ENCODE results near the gene ARMH4.

Gene ARMH4

GRCh38 chr14:58150243-58150805 lies 1.7 kb downstream of the ARMH4 start:
- Histone ChIP-seq H3K9me3 (ENCODE audit: severe bottlenecking) (no peaks in the 10 kb centered on the region), H3K36me3 (no peaks in the 10 kb centered on the region), H3K27ac (no peak overlapping the region), H3K27me3 (ENCODE audit: insufficient read depth, low read depth, severe bottlenecking) (peaks cover 11% of the 10 kb centered on the region), H3K4me3 (ENCODE audit: low read depth, low read length) (no peak overlapping the region)
- TF ChIP-seq, protein P1, sequence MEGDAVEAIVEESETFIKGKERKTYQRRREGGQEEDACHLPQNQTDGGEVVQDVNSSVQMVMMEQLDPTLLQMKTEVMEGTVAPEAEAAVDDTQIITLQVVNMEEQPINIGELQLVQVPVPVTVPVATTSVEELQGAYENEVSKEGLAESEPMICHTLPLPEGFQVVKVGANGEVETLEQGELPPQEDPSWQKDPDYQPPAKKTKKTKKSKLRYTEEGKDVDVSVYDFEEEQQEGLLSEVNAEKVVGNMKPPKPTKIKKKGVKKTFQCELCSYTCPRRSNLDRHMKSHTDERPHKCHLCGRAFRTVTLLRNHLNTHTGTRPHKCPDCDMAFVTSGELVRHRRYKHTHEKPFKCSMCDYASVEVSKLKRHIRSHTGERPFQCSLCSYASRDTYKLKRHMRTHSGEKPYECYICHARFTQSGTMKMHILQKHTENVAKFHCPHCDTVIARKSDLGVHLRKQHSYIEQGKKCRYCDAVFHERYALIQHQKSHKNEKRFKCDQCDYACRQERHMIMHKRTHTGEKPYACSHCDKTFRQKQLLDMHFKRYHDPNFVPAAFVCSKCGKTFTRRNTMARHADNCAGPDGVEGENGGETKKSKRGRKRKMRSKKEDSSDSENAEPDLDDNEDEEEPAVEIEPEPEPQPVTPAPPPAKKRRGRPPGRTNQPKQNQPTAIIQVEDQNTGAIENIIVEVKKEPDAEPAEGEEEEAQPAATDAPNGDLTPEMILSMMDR (IDR thresholded peaks at IDR 0.05; ENCODE audit: low read depth, low read length) = no peak
- DNase-seq = no peak

DNA sequence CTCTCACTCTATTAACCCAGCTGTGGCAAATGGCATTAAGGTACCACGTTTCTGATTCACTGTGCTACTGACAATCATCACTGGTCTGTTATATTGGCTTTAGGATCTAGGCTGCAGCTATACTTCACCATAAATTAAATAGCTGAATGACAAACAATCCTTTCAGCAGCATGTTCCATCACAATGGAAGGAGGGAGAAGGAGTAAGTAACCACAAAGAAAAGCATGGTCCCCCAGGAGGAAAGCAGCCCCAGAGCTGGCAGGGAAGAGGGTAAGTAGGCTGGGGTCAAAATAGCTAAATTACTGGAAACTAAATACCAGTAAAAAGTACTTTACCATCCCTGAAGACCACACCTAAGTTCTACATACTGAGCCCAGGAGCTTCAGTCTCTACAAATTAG lies 2.8 kb downstream of the ARMH4 start:
- DNase-seq = no peak
- Histone ChIP-seq H3K27ac (no peak overlapping the region), H3K27me3 (ENCODE audit: insufficient read depth, low read depth, severe bottlenecking) (peaks cover 11% of the 10 kb centered on the region), H3K36me3 (no peaks in the 10 kb centered on the region), H3K4me3 (ENCODE audit: low read depth, low read length) (no peak overlapping the region), H3K9me3 (ENCODE audit: severe bottlenecking) (no peaks in the 10 kb centered on the region)
- TF ChIP-seq, protein P1 (IDR thresholded peaks at IDR 0.05; ENCODE audit: low read depth, low read length) = no peak

DNA sequence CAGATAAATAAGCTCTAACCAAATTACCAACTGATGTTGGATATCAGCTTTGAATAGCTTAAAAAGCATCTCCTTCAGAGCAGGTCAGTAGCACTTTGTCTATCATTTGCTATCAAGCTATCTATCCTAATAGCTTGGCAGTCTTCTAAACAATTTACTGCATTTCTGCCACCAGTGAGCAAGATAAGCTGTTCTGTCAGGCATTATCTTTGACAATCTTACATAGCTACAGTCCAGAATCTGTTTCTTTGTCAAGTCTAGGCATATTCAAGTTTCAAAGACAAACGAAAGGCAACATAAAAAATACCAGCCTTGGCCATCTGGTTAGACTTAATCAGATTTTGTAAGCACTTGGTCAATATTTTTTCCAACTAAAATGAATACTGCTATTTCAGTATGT lies 5.6 kb downstream of the ARMH4 start:
- Histone ChIP-seq H3K4me3 (ENCODE audit: low read depth, low read length) (no peak overlapping the region), H3K36me3 (no peaks in the 10 kb centered on the region), H3K27ac (no peak overlapping the region), H3K27me3 (ENCODE audit: insufficient read depth, low read depth, severe bottlenecking) (peaks cover 7% of the 10 kb centered on the region), H3K9me3 (ENCODE audit: severe bottlenecking) (no peaks in the 10 kb centered on the region)
- TF ChIP-seq, protein P1 (IDR thresholded peaks at IDR 0.05; ENCODE audit: low read depth, low read length) = no peak
- no peak for DNase-seq

DNA sequence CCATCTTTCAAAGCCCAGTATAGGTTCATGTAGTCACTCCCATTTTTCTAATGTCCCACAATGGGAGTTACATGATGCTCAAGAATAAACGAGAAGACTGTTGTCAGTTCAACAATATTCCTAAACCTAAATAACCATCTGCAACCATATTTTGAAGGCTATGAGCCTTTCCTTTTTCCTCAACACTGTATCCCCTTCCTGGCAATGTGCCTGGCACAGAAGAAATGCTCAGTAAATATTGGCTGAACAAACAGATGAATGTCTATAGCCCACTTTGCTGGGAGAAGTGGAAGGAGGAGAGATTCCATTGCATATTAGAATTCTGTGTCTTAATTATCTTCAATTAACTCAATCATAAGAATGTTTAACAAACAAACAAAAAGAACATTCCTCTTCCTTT lies 6.1 kb downstream of the ARMH4 start:
- no peak overlapping the region for H3K27ac ChIP-seq
- DNase-seq = no peak
- peaks cover 3% of the 10 kb centered on the region for H3K27me3 ChIP-seq (ENCODE audit: insufficient read depth, low read depth, severe bottlenecking)
- H3K4me3 ChIP-seq (ENCODE audit: low read depth, low read length) = no peak overlapping the region
- H3K36me3 ChIP-seq = no peaks in the 10 kb centered on the region
- no peaks in the 10 kb centered on the region for H3K9me3 ChIP-seq (ENCODE audit: severe bottlenecking)
- TF ChIP-seq, protein P1 (IDR thresholded peaks at IDR 0.05; ENCODE audit: low read depth, low read length) = no peak

DNA sequence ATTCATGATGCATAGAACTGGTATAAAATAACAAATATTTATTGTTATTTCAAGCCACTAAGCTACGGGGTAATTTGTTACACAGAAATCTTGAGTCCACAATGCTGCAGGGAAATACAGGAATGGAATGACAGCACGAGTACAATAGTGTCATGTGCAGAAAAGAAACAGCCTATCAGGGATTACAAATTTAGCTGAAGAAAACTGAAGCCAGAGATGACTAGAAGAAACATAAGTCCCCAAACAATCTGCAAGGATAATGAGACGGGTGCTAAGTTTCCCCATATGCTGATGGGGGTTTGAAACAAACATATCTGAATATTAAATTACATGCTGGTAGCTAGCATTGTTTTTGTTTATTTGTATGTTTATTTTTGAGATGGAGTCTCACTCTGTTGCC lies 8.9 kb downstream of the ARMH4 start:
- DNase-seq = no peak
- no peaks in the 10 kb centered on the region for H3K36me3 ChIP-seq

More for the DNA sequence above, 8.9 kb downstream of the ARMH4 start:
- Histone ChIP-seq H3K27ac (no peak overlapping the region), H3K27me3 (ENCODE audit: insufficient read depth, low read depth, severe bottlenecking) (no peaks in the 10 kb centered on the region), H3K4me3 (ENCODE audit: low read depth, low read length) (no peak overlapping the region), H3K9me3 (ENCODE audit: severe bottlenecking) (no peaks in the 10 kb centered on the region)
- TF ChIP-seq, protein P1 (IDR thresholded peaks at IDR 0.05; ENCODE audit: low read depth, low read length) = no peak

Data from WERI-Rb-1 (cell line).